HepG2 (cell line): ENCODE measurements around the gene RPS17. TPM values are rescaled to one million over a fixed set of nuclear protein-coding genes. Genes with fewer than 3 reads are reported as not detected.

ENCODE experiments used
- ARID5B ChIP-seq: IDR thresholded peaks from 2 replicates; pipeline ENCODE4 v1.4.0; 2020; ENCODE audit warnings: mild to moderate bottlenecking, missing genetic modification reagents
- ATM ChIP-seq: fragments of 450-650 bp; IDR thresholded peaks from 2 replicates; pipeline ENCODE4 v1.7.1; 2017; ENCODE audit warnings: mild to moderate bottlenecking, borderline replicate concordance
- CCAR2 ChIP-seq: fragments of 200-400 bp; formaldehyde crosslinking; optimal IDR thresholded peaks from 2 replicates; pipeline ENCODE3; 2018; ENCODE audit warnings: low read depth, mild to moderate bottlenecking, low read length, moderate library complexity
- KDM2A ChIP-seq: sonication (generic); formaldehyde crosslinking; IDR thresholded peaks from 2 replicates; pipeline ENCODE4 v1.4.0; 2020; ENCODE audit warnings: low read depth, missing genetic modification reagents, borderline replicate concordance
- KMT2B ChIP-seq: IDR thresholded peaks from 2 replicates; pipeline ENCODE4 v1.6.1; 2016; ENCODE audit warnings: missing genetic modification reagents, missing compliant biosample characterization
- POLR2AphosphoS2 ChIP-seq: IDR thresholded peaks from 2 replicates; pipeline ENCODE4 v1.6.1; 2011; ENCODE audit warnings: low read depth, low read length, improper control_type of control experiment
- RBAK ChIP-seq: sonication (generic); formaldehyde crosslinking; IDR thresholded peaks from 2 replicates; pipeline ENCODE4 v1.5.1; 2020; ENCODE audit warnings: mild to moderate bottlenecking, missing genetic modification reagents
- RBM22 ChIP-seq: fragments of 200-400 bp; formaldehyde crosslinking; optimal IDR thresholded peaks from 2 replicates; pipeline ENCODE3; 2017; ENCODE audit warnings: mild to moderate bottlenecking, low read length, moderate library complexity
- ZNF770 ChIP-seq: sonication (generic); formaldehyde crosslinking; IDR thresholded peaks from 2 replicates; pipeline ENCODE4 v1.5.0; 2020; ENCODE audit warnings: mild to moderate bottlenecking, missing genetic modification reagents
- polyA plus RNA-seq, 8 experiments: library from polyadenylated mRNA; depleted of rRNA in 3 of 8; stranded (reverse) in 7 of 8; unstranded in 1 of 8; fragments of >200 nt; fragmentation: Illumina TruSeq in 4 of 8; extraction: Trizol in 4 of 8; gene quantifications; 2 replicates each; pipeline versions ENCODE4 v1.2.1 to v1.2.3, GENCODE V29; 2011 to 2016; ENCODE audit warnings: low read depth in 4 of 8, missing spikeins in 1 of 8, mixed read lengths in 1 of 8; ENCODE audit not compliant: insufficient read depth in 1 of 8
- total RNA-seq, 5 experiments: library from RNA; depleted of rRNA; stranded (reverse); fragments of >200 nt; fragmentation: Illumina TruSeq; extraction: Trizol; gene quantifications; 2 replicates each; pipeline ENCODE4 v1.2.3, GENCODE V29; 2016; ENCODE audit warnings: low read depth in 1 of 5
- TF ChIP-seq, protein P1 (sequence below): sonication (generic); formaldehyde crosslinking; IDR thresholded peaks from 2 replicates; pipeline ENCODE4 v1.8.1; 2023; ENCODE audit warnings: mild to moderate bottlenecking, moderate library complexity, missing genetic modification reagents
- TF ChIP-seq, protein P2 (sequence below): sonication (generic); formaldehyde crosslinking; IDR thresholded peaks from 2 replicates; pipeline ENCODE4 v1.5.1; 2020; ENCODE audit warnings: mild to moderate bottlenecking, missing genetic modification reagents
- TF ChIP-seq, protein P3 (sequence below): sonication (generic); formaldehyde crosslinking; IDR thresholded peaks from 2 replicates; pipeline ENCODE4 v1.4.0; 2020; ENCODE audit warnings: missing genetic modification reagents, borderline replicate concordance
- TF ChIP-seq, protein P4 (sequence below): sonication (generic); formaldehyde crosslinking; IDR thresholded peaks from 2 replicates; pipeline ENCODE4 v1.4.0; 2020; ENCODE audit warnings: missing genetic modification reagents
- TF ChIP-seq, protein P5 (sequence below): sonication (generic); formaldehyde crosslinking; IDR thresholded peaks from 2 replicates; pipeline ENCODE4 v1.5.0; 2020; ENCODE audit warnings: missing genetic modification reagents

RPS17 gene
- total and polyA plus RNA-seq, 2 of the 13 experiments (the other 11 are each of a cell fraction or from before 2014, with no cell fraction given): 2,570 to 5,021 TPM

DNA sequence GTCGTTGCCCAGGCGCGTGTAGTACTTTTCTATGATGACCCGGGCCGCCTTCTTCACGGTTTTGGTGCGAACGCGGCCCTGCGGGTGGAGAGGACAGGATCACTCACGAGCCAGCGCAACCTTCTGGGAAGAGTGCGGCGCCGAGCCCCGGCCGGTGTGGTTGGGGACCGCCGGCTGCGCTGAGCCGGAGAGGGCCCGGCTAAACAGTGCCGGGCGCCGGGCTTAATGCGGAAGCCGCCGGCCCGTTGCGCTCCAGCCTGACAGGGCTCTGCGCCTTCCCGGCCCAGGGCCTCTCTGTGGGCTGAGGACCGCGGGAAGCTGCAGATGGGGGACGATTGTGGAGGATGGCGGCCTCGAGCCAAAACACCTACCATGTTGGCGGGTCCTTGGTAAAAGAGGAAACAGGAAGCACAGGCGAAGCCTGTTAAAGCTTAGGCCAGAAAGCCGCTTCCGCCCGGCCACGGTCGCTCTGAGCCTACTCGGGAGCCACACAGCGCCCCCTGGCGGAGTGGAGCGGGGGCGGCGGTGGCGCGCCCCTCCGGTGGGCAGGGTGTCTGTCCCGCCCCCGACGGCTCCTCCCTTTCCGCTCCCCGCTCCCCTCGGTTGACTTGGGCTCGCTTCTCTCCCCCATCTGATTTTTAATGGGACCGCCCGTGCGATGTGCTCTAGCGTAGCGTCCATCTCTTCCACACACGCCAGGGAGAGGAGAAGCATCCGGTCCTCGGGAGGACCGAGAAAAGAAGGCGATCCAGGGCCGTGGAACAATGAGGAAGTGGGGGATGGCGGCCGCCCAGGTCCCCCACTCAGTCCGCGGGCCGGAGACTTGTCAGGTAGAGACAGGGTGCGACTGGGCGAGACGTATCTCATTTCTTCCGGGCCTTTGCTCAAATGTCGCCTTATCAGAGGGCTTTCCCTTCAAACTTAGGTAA is at the start of gene RPS17 (continued):
- TF ChIP-seq, protein P1, sequence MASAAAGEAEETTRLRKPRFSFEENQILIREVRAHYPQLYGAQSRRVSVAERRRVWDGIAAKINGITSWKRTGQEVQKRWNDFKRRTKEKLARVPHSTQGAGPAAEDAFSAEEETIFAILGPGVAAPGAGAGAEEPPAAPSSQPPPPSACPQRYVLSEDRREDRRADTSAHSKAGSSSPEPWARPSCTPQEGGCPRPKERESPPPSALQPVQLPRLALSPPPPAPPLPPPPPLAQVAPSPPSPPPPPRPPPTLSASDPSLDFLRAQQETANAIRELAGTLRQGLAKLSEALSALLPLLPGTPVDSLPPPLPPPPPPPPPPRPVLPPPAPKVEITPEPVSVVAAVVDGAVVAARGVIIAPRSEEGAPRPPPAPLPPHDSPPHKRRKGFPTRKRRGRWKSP (CRISPR knock-in tag): peak; percentile 62; the same call in 1 of the 2 replicates
- TF ChIP-seq, protein P2, sequence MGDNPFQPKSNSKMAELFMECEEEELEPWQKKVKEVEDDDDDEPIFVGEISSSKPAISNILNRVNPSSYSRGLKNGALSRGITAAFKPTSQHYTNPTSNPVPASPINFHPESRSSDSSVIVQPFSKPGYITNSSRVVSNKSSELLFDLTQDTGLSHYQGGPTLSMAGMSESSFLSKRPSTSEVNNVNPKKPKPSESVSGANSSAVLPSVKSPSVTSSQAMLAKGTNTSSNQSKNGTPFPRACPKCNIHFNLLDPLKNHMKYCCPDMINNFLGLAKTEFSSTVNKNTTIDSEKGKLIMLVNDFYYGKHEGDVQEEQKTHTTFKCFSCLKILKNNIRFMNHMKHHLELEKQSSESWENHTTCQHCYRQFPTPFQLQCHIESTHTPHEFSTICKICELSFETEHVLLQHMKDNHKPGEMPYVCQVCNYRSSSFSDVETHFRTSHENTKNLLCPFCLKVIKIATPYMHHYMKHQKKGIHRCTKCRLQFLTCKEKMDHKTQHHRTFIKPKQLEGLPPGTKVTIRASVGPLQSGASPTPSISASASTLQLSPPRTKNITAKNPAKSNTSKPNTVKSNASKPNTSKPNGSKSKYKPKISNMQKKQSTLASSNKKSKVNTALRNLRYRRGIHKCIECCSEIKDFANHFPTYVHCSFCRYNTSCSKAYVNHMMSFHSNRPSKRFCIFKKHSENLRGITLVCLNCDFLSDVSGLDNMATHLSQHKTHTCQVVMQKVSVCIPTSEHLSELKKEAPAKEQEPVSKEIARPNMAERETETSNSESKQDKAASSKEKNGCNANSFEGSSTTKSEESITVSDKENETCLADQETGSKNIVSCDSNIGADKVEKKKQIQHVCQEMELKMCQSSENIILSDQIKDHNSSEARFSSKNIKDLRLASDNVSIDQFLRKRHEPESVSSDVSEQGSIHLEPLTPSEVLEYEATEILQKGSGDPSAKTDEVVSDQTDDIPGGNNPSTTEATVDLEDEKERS (CRISPR knock-in tag): no peak; the same call in 1 of the 2 replicates
- TF ChIP-seq, protein P3, sequence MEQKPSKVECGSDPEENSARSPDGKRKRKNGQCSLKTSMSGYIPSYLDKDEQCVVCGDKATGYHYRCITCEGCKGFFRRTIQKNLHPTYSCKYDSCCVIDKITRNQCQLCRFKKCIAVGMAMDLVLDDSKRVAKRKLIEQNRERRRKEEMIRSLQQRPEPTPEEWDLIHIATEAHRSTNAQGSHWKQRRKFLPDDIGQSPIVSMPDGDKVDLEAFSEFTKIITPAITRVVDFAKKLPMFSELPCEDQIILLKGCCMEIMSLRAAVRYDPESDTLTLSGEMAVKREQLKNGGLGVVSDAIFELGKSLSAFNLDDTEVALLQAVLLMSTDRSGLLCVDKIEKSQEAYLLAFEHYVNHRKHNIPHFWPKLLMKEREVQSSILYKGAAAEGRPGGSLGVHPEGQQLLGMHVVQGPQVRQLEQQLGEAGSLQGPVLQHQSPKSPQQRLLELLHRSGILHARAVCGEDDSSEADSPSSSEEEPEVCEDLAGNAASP: peak; percentile 72
- TF ChIP-seq RBAK: no peak
- TF ChIP-seq POLR2AphosphoS2: no peak
- no peak for TF ChIP-seq CCAR2
- TF ChIP-seq ARID5B (CRISPR knock-in tag): peak; percentile 80
- peak; percentile 83 for TF ChIP-seq KMT2B
- TF ChIP-seq ZNF770 (CRISPR knock-in tag): peak; percentile 57
- TF ChIP-seq, protein P4, sequence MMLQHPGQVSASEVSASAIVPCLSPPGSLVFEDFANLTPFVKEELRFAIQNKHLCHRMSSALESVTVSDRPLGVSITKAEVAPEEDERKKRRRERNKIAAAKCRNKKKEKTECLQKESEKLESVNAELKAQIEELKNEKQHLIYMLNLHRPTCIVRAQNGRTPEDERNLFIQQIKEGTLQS (CRISPR knock-in tag): no peak
- TF ChIP-seq RBM22: no peak
- no peak for TF ChIP-seq ATM
- TF ChIP-seq KDM2A (CRISPR knock-in tag): peak; percentile 86
- TF ChIP-seq, protein P5, sequence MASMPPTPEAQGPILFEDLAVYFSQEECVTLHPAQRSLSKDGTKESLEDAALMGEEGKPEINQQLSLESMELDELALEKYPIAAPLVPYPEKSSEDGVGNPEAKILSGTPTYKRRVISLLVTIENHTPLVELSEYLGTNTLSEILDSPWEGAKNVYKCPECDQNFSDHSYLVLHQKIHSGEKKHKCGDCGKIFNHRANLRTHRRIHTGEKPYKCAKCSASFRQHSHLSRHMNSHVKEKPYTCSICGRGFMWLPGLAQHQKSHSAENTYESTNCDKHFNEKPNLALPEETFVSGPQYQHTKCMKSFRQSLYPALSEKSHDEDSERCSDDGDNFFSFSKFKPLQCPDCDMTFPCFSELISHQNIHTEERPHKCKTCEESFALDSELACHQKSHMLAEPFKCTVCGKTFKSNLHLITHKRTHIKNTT (CRISPR knock-in tag): no peak; the same call in 1 of the 2 replicates
